ENCODE measurements around the gene KRT74. TPM values are rescaled to one million over a fixed set of nuclear protein-coding genes. Genes with fewer than 3 reads are reported as not detected.

KRT74 gene
- total RNA-seq, 1 donor from 2014 or later = not detected

- no peak for TF ChIP-seq CTCF (IDR thresholded peaks at IDR 0.05; ENCODE audit: insufficient read depth, low read length, poor library complexity, severe bottlenecking)
- Histone ChIP-seq H3K36me3 (ENCODE audit: control insufficient read depth, insufficient read depth, low read length) (no peaks in the 10 kb centered on the region), H3K4me3 (ENCODE audit: low read depth, low read length) (no peak overlapping the region), H3K27me3 (ENCODE audit: control insufficient read depth, insufficient read depth, low read length) (peaks cover 20% of the 10 kb centered on the region)
- no peak for DNase-seq (ENCODE audit: low read depth)
These were observed 54.9 kb downstream of the KRT74 start for GRCh38 chr12:52518574-52519386.

- peaks cover 18% of the 10 kb centered on the region for H3K27me3 ChIP-seq (ENCODE audit: control insufficient read depth, insufficient read depth, low read length)
- no peak for TF ChIP-seq CTCF (IDR thresholded peaks at IDR 0.05; ENCODE audit: insufficient read depth, low read length, poor library complexity, severe bottlenecking)
- DNase-seq (ENCODE audit: low read depth) = no peak
- no peak overlapping the region for H3K4me3 ChIP-seq (ENCODE audit: low read depth, low read length)
- H3K36me3 ChIP-seq (ENCODE audit: control insufficient read depth, insufficient read depth, low read length) = no peaks in the 10 kb centered on the region
These were observed 55.8 kb downstream of the KRT74 start for GRCh38 chr12:52517888-52518287.

- Histone ChIP-seq H3K27me3 (ENCODE audit: control insufficient read depth, insufficient read depth, low read length) (peaks cover 13% of the 10 kb centered on the region), H3K36me3 (ENCODE audit: control insufficient read depth, insufficient read depth, low read length) (no peaks in the 10 kb centered on the region), H3K4me3 (ENCODE audit: low read depth, low read length) (no peak overlapping the region)
- no peak for DNase-seq (ENCODE audit: low read depth)
- TF ChIP-seq CTCF (IDR thresholded peaks at IDR 0.05; ENCODE audit: insufficient read depth, low read length, poor library complexity, severe bottlenecking) = no peak
These were observed 56.4 kb downstream of the KRT74 start for GRCh38 chr12:52517005-52517835.

- no peak for TF ChIP-seq CTCF (IDR thresholded peaks at IDR 0.05; ENCODE audit: insufficient read depth, low read length, poor library complexity, severe bottlenecking)
- no peak for DNase-seq (ENCODE audit: low read depth)
- H3K4me3 ChIP-seq (ENCODE audit: low read depth, low read length) = no peak overlapping the region
- H3K27me3 ChIP-seq (ENCODE audit: control insufficient read depth, insufficient read depth, low read length) = peaks cover 13% of the 10 kb centered on the region
- no peaks in the 10 kb centered on the region for H3K36me3 ChIP-seq (ENCODE audit: control insufficient read depth, insufficient read depth, low read length)
These were observed 57.5 kb downstream of the KRT74 start for GRCh38 chr12:52515927-52516831.

Other genes with a start within 250 kb of the KRT74 start
- not detected in 2 replicates for gene KRT85, start 206.4 kb downstream of the KRT74 start, total RNA-seq
- gene KRT84, start 188.2 kb downstream of the KRT74 start, total RNA-seq = not detected in 2 replicates
- not detected in 2 replicates for gene KRT82, start 167.5 kb downstream of the KRT74 start, total RNA-seq
- gene KRT75, start 139.5 kb downstream of the KRT74 start, total RNA-seq = not detected in 2 replicates
- not detected in 2 replicates for gene KRT6B, start 121.7 kb downstream of the KRT74 start, total RNA-seq
- not detected in 2 replicates for gene KRT6C, start 100.0 kb downstream of the KRT74 start, total RNA-seq
- gene KRT6A, start 80.6 kb downstream of the KRT74 start, total RNA-seq = 0.21 and 0.27 TPM in 2 replicates
- not detected in 2 replicates for gene KRT5, start 53.4 kb downstream of the KRT74 start, total RNA-seq
- not detected in 2 replicates for gene KRT71, start 20.7 kb downstream of the KRT74 start, total RNA-seq
- not detected in 2 replicates for gene KRT72, start 27.6 kb upstream of the KRT74 start, total RNA-seq
- not detected in 2 replicates for gene KRT73, start 44.7 kb upstream of the KRT74 start, total RNA-seq
- not detected in 2 replicates for gene KRT2, start 78.4 kb upstream of the KRT74 start, total RNA-seq
- gene KRT1, start 106.6 kb upstream of the KRT74 start, total RNA-seq = not detected in 2 replicates
- gene KRT77, start 129.7 kb upstream of the KRT74 start, total RNA-seq = not detected in 2 replicates
- gene KRT76, start 203.5 kb upstream of the KRT74 start, total RNA-seq = not detected in 2 replicates
- not detected in 2 replicates for gene KRT3, start 222.3 kb upstream of the KRT74 start, total RNA-seq
- gene KRT4, start 240.3 kb upstream of the KRT74 start, total RNA-seq = not detected in 2 replicates

Data from kidney epithelial cell (primary cell).